NCI-H1105 (cell line): ENCODE results near the gene C11orf52.
A peak's percentile ranks its signal among the peaks of the same experiment; 100 is the strongest.
"Not testable (repeated sequence)": the region's sequence is repeated elsewhere in the genome, so short reads cannot be mapped to it uniquely, and the experiment has no call there.

Experiments
- DNase-seq: peaks from one replicate; lab custom pipeline; 2025; lab: John Stamatoyannopoulos, UW

The C11orf52 gene

GRCh38 chr11:111913031-111913861 is 5.5 kb upstream of the C11orf52 start:
- DNase-seq: no peak

- DNase-seq: no peak
Observed at GRCh38 chr11:111913997-111914396, 4.7 kb upstream of the C11orf52 start.

- DNase-seq: no peak
Observed at GRCh38 chr11:111916768-111917167, 1.9 kb upstream of the C11orf52 start.

GRCh38 chr11:111917312-111917711 is 1.4 kb upstream of the C11orf52 start:
- no peak for DNase-seq

- no peak for DNase-seq
Observed at GRCh38 chr11:111917788-111918187, 925 bp upstream of the C11orf52 start.

GRCh38 chr11:111920908-111921307 is 2.2 kb downstream of the C11orf52 start:
- DNase-seq: no peak

- DNase-seq: no peak
Observed at GRCh38 chr11:111921541-111922230, 3.0 kb downstream of the C11orf52 start.

- no peak for DNase-seq
Observed at GRCh38 chr11:111922803-111923202, 4.1 kb downstream of the C11orf52 start.

GRCh38 chr11:111923351-111923788 is 4.7 kb downstream of the C11orf52 start:
- no peak for DNase-seq

GRCh38 chr11:111923951-111924350 is 5.2 kb downstream of the C11orf52 start:
- DNase-seq: no peak

- DNase-seq: no peak
Observed at GRCh38 chr11:111925953-111926352, 7.2 kb downstream of the C11orf52 start.

GRCh38 chr11:111926505-111927391 is 8.0 kb downstream of the C11orf52 start:
- peak; percentile 98 for DNase-seq

- DNase-seq: no peak
Observed at GRCh38 chr11:111930472-111930871, 11.8 kb downstream of the C11orf52 start.

- no peak for DNase-seq
Observed at GRCh38 chr11:111932611-111932950, 13.9 kb downstream of the C11orf52 start.

- not testable (repeated sequence) for DNase-seq
Observed at GRCh38 chr11:111933176-111933575, 14.5 kb downstream of the C11orf52 start.

GRCh38 chr11:111933872-111934271 is 15.2 kb downstream of the C11orf52 start:
- DNase-seq: no peak

GRCh38 chr11:111934306-111934705 is 15.6 kb downstream of the C11orf52 start:
- no peak for DNase-seq

- DNase-seq: no peak
Observed at GRCh38 chr11:111935317-111936039, 16.8 kb downstream of the C11orf52 start.

- DNase-seq: no peak
Observed at GRCh38 chr11:111936040-111936540, 17.4 kb downstream of the C11orf52 start.

- no peak for DNase-seq
Observed at GRCh38 chr11:111937461-111937769, 18.7 kb downstream of the C11orf52 start.

- no peak for DNase-seq
Observed at GRCh38 chr11:111937844-111938243, 19.1 kb downstream of the C11orf52 start.

GRCh38 chr11:111938687-111939160 is 20.0 kb downstream of the C11orf52 start:
- no peak for DNase-seq
